Endothelial cell (in vitro differentiated cells): ENCODE measurements around the gene PCNA. TPM values are rescaled to one million over a fixed set of nuclear protein-coding genes. Genes with fewer than 3 reads are reported as not detected.
"Not testable (repeated sequence)": the region's sequence is repeated elsewhere in the genome, so short reads cannot be mapped to it uniquely, and the experiment has no call there.

Experiments used
- DNase-seq: peaks from one replicate; pipeline ENCODE4 v3.0.0; 2021; ENCODE audit warnings: low spot score
- H3K27ac Mint-ChIP-seq: one replicate; pipeline ENCODE4 v1.8.0; 2021; ENCODE audit warnings: mixed read lengths, inconsistent platforms; ENCODE audit not compliant: unreplicated experiment
- H3K27me3 Mint-ChIP-seq: one replicate; pipeline ENCODE4 v1.8.0; 2021; ENCODE audit warnings: mild to moderate bottlenecking, moderate library complexity, mixed read lengths, inconsistent platforms; ENCODE audit not compliant: unreplicated experiment
- H3K36me3 Mint-ChIP-seq: one replicate; pipeline ENCODE4 v1.8.0; 2021; ENCODE audit warnings: mild to moderate bottlenecking, low read depth, mixed read lengths, inconsistent platforms; ENCODE audit not compliant: unreplicated experiment
- H3K4me1 Mint-ChIP-seq: one replicate; pipeline ENCODE4 v1.8.0; 2021; ENCODE audit warnings: mild to moderate bottlenecking, mixed read lengths, inconsistent platforms; ENCODE audit not compliant: unreplicated experiment
- H3K4me3 Mint-ChIP-seq: one replicate; pipeline ENCODE4 v1.8.0; 2021; ENCODE audit warnings: mild to moderate bottlenecking, mixed read lengths, inconsistent platforms; ENCODE audit not compliant: unreplicated experiment
- H3K9me3 Mint-ChIP-seq: one replicate; pipeline ENCODE4 v1.8.0; 2021; ENCODE audit warnings: mixed read lengths, inconsistent platforms; ENCODE audit not compliant: unreplicated experiment
- total RNA-seq: library from RNA; stranded (reverse); fragmentation: NEBNext Ultra II Directional; extraction: Animal tissue kit (Norgen Biotek cat#: 25700); gene quantifications from one replicate; pipeline ENCODE4 v1.2.1, GENCODE V29; 2021; ENCODE audit not compliant: unreplicated experiment
- TF ChIP-seq, protein P1 (sequence below): fragments of 200-600 bp; sonication (generic); IDR thresholded peaks from one replicate; pipeline ENCODE4 v1.5.0; 2021; ENCODE audit warnings: antibody characterized with exemption; ENCODE audit not compliant: unreplicated experiment

Gene PCNA
- total RNA-seq, 1 donor from 2014 or later = 77.1 TPM

- Mint-ChIP-seq H3K36me3 (peaks cover 11% of the 10 kb centered on the region), H3K27me3 (no peaks in the 10 kb centered on the region), H3K4me3 (peak overlapping the region; percentile 52), H3K27ac (peak overlapping the region; percentile 48), H3K9me3 (no peaks in the 10 kb centered on the region), H3K4me1 (peaks cover 12% of the 10 kb centered on the region)
- DNase-seq = no peak
- TF ChIP-seq, protein P1, sequence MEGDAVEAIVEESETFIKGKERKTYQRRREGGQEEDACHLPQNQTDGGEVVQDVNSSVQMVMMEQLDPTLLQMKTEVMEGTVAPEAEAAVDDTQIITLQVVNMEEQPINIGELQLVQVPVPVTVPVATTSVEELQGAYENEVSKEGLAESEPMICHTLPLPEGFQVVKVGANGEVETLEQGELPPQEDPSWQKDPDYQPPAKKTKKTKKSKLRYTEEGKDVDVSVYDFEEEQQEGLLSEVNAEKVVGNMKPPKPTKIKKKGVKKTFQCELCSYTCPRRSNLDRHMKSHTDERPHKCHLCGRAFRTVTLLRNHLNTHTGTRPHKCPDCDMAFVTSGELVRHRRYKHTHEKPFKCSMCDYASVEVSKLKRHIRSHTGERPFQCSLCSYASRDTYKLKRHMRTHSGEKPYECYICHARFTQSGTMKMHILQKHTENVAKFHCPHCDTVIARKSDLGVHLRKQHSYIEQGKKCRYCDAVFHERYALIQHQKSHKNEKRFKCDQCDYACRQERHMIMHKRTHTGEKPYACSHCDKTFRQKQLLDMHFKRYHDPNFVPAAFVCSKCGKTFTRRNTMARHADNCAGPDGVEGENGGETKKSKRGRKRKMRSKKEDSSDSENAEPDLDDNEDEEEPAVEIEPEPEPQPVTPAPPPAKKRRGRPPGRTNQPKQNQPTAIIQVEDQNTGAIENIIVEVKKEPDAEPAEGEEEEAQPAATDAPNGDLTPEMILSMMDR = no peak
These were observed 5.4 kb downstream of the PCNA start for GRCh38 chr20:5114403-5114802.

DNA sequence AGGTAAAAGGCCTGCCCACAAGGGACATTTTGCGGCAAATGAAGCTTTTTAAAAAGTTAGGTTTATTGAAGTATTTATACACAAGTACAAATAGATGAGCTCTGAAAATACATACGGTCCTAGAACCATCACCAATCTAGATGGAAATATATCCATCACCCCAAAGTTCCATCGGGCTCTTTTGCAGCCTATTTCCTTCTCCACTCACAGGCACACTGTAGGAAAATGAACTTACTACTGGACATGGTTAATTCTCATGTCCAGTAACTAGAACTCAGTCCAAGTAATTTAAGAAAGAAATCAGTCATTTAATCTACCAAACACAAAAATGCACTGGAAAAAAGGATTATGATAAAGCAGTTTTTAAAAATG, 6.2 kb downstream of the PCNA start:
- no peaks in the 10 kb centered on the region for H3K9me3 Mint-ChIP-seq
- H3K4me3 Mint-ChIP-seq = peak overlapping the region; percentile 97
- H3K36me3 Mint-ChIP-seq = peaks cover 11% of the 10 kb centered on the region
- peaks cover 12% of the 10 kb centered on the region for H3K4me1 Mint-ChIP-seq
- no peak for DNase-seq
- H3K27me3 Mint-ChIP-seq = no peaks in the 10 kb centered on the region
- peak overlapping the region; percentile 81 for H3K27ac Mint-ChIP-seq
- TF ChIP-seq, protein P1 = no peak

DNA sequence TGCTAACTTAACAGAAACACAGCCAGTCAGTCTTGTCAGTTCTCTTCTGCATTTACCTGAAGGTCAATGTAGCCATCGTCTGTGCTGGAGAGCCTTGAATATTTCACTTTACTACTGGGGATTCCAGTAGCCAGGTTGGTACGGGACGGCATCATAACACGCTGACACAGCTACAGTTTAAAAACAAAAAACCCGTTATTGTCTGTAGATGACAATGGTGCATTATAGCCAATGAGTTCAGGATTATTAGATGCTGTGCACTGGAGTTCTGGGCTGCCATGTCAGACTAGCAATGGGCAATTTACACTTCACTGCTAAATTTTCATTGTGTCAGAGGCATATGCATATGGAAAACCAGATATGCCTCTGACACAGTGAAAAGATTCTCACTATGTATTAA, 10.5 kb downstream of the PCNA start:
- H3K9me3 Mint-ChIP-seq = no peaks in the 10 kb centered on the region
- no peak for DNase-seq
- H3K36me3 Mint-ChIP-seq = peaks cover 8% of the 10 kb centered on the region
- H3K4me1 Mint-ChIP-seq = peaks cover 5% of the 10 kb centered on the region
- H3K27ac Mint-ChIP-seq = no peak overlapping the region
- H3K4me3 Mint-ChIP-seq = no peak overlapping the region
- TF ChIP-seq, protein P1 = no peak
- peaks cover 1% of the 10 kb centered on the region for H3K27me3 Mint-ChIP-seq

- TF ChIP-seq, protein P1 = no peak
- peaks cover 2% of the 10 kb centered on the region for H3K4me1 Mint-ChIP-seq
- H3K27me3 Mint-ChIP-seq = peaks cover 1% of the 10 kb centered on the region
- DNase-seq = no peak
- H3K9me3 Mint-ChIP-seq = no peaks in the 10 kb centered on the region
- H3K27ac Mint-ChIP-seq = no peak overlapping the region
- H3K36me3 Mint-ChIP-seq = peaks cover 21% of the 10 kb centered on the region
- no peak overlapping the region for H3K4me3 Mint-ChIP-seq
These were observed 15.3 kb downstream of the PCNA start for GRCh38 chr20:5104479-5104878.

DNA sequence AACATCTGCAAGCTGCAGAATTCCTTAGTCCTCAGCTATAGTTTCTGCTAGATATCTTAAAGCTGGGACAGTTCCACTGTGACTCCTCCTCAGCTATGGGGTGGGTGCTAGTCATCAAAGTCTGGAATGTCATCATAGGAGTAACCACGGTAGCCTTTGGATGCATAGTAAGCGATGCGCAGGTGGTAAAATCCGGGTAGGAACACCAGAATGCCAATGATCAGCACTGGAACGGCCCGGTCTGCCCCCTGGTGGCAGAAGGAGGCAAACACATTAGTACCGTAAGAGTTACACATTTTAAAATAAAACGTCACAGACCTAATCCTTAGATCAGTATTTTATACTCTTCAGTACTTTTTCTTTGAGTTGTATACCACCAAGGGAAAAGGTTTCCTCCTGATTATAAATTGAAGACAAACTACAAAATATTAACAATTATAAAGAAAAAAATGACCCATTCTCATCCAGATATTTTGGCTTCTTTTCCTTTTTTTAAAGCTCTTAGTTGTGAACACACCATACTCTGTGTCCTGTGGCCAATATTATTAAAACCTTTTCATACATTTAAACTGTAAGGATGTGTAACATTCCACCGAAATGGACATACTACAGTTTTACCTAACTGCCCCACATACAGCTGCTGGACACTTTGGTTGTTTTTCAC, 18.9 kb downstream of the PCNA start:
- TF ChIP-seq, protein P1 = peak; percentile 93
- Mint-ChIP-seq H3K27ac (peak overlapping the region; percentile 74), H3K4me1 (peaks cover 5% of the 10 kb centered on the region), H3K4me3 (no peak overlapping the region), H3K9me3 (no peaks in the 10 kb centered on the region), H3K36me3 (peaks cover 20% of the 10 kb centered on the region), H3K27me3 (no peaks in the 10 kb centered on the region)
- DNase-seq = peak; percentile 77

DNA sequence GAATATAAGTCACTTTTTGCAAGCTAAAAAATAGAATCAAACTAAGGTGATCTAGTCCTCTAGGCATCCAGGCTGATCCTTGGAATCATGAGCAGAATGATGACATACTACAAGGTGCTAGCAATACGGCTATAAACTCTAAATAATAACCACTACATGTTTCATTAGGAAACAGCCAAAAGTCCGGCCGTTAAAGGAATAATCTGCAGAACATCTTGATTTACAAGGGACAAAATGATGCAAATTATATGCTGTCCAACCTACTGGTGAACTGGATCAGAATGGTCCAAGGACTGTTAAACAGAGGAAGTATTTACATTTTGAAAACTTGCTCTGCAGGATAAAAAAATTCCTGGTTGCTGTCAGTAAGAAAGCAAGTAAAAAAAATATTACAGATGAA, 19.8 kb downstream of the PCNA start:
- not testable (repeated sequence) for H3K27me3 Mint-ChIP-seq, H3K4me3 Mint-ChIP-seq, DNase-seq, H3K27ac Mint-ChIP-seq, H3K9me3 Mint-ChIP-seq, H3K4me1 Mint-ChIP-seq
- peaks cover 20% of the 10 kb centered on the region for H3K36me3 Mint-ChIP-seq

DNA sequence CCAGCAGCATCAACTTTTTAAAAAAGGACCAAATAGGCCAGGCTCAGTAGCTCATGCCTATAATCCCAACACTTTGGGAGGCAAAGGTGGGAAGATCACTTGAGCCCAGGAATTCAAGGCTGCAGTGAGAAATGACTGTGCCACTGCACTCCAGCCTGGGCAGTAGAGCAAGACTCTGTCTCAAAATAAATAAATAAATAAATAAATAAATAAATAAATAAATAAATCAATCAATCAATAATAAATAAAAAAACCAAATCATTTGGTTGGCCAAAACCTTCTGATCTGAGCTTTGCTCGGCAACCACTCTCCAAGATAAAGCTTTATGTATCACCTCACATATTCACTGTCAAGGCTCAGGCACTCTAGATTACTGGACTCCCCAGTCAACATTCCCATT, 20.7 kb downstream of the PCNA start:
- H3K27ac Mint-ChIP-seq, H3K27me3 Mint-ChIP-seq, DNase-seq, H3K4me1 Mint-ChIP-seq, H3K9me3 Mint-ChIP-seq, H3K4me3 Mint-ChIP-seq: not testable (repeated sequence)
- H3K36me3 Mint-ChIP-seq = peaks cover 14% of the 10 kb centered on the region
